H7 (cell line): ENCODE data around the gene DCAF11. TPM values are rescaled to one million over a fixed set of nuclear protein-coding genes. Genes with fewer than 3 reads are reported as not detected.
A peak's percentile ranks its signal among the peaks of the same experiment; 100 is the strongest.

ENCODE experiments used
- DNase-seq: peaks from one replicate; pipeline ENCODE4 v3.0.0; 2012
- H3K27me3 ChIP-seq: 2 replicates; pipeline ENCODE4 v1.6.0; 2011; ENCODE audit warnings: mild to moderate bottlenecking, low read length; ENCODE audit not compliant: control insufficient read depth, insufficient read depth
- H3K36me3 ChIP-seq: replicated peaks from 2 replicates; pipeline ENCODE4 v1.5.1; 2011; ENCODE audit warnings: low read length; ENCODE audit not compliant: control insufficient read depth, insufficient read depth
- H3K4me3 ChIP-seq: 2 replicates; pipeline ENCODE4 v1.5.1; 2011; ENCODE audit warnings: low read depth, mild to moderate bottlenecking, control low read depth, low read length, moderate library complexity; ENCODE audit not compliant: insufficient read depth
- total RNA-seq: library from RNA; depleted of rRNA; stranded (reverse); fragments of >200 nt; shearing (Covaris generic); gene quantifications from 2 replicates; pipeline ENCODE4 v1.2.3, GENCODE V29; 2014

DCAF11 gene
- total RNA-seq, 1 experiment from 2014 or later: 70.4 TPM

DNA sequence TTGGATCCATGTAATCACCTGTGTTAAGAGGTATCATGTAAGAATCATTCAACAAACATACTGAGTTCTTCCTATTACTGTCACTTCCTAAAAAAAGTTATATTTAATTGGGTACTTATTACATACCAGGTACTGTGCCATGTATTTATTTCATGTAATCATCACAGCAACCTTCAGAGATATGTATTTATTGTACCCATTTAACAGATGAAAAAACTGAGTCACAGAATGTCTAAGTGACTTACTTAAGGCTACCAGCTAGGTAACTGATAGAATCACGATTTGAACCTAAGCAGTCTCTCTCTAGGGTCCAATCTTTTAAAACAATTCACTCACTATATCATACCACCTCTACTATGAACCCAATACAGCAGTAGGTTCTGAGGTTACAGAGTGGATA, 29.9 kb downstream of the DCAF11 start:
- H3K36me3 ChIP-seq: peaks cover 17% of the 10 kb centered on the region
- no peak for DNase-seq

DNA sequence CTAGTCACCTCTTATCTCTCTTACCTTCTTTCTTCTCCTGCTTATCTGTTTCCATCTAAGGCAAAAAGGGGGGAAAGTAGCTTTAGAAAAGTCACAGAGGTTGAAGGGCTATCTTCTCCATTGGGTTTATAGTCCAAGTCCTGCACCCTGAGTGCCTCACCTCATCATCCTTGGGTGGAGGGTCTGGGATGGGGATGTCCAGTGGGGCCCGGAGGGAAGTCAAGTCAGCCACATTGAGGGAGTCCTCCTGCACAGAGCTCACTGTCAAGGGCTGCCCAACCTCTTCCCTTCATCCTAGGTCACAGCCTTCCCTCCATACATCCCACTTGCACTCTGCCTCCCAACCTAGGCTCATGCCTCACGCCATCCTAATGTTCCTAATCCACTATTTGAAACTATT, 30.6 kb downstream of the DCAF11 start:
- H3K4me3 ChIP-seq: no peak overlapping the region
- H3K27me3 ChIP-seq: no peaks in the 10 kb centered on the region

More for the DNA sequence above, 29.9 kb downstream of the DCAF11 start:
- no peak overlapping the region for H3K4me3 ChIP-seq
- H3K27me3 ChIP-seq: no peaks in the 10 kb centered on the region

DNA sequence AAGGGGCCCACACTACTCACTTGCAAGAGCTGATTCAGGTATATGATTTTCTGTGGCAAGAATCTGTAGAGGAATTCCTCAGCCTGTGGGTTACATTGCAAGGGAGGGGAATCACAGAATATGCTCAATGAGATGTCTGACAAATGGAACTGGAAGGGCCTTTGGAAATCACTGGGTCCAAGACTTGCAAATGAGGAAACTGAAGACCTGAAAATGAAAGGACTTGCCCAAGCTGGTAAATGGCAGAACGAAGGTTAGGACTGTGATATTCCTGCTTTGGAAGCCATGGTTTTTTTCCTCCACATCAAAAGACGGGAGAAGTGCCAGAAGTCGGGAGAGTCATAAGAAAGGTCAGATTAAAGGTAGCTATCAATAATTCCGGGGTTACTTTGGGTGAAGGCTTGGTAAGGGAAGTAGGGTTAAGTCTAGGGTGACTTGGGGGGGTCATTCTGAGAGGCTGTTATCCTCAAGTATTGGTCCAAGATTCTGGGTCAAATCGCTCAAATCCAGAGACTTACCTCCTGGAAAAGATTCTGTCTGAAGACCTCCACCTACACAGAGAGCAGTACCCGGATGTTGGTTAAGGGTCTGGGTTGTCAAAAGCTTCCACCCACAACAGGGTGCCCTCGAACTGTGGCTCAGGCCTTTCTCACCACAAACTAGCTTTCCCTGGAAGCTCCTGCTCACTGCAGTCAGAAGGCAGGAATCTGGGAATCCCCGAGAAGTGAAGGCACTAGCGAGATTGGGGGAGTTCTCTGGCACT, 31.3 kb downstream of the DCAF11 start:
- H3K27me3 ChIP-seq: no peaks in the 10 kb centered on the region
- DNase-seq: no peak
- peaks cover 23% of the 10 kb centered on the region for H3K36me3 ChIP-seq
- peak overlapping the region; percentile 69 for H3K4me3 ChIP-seq

More for the DNA sequence above, 30.6 kb downstream of the DCAF11 start:
- H3K36me3 ChIP-seq: peaks cover 19% of the 10 kb centered on the region
- DNase-seq: no peak

DNA sequence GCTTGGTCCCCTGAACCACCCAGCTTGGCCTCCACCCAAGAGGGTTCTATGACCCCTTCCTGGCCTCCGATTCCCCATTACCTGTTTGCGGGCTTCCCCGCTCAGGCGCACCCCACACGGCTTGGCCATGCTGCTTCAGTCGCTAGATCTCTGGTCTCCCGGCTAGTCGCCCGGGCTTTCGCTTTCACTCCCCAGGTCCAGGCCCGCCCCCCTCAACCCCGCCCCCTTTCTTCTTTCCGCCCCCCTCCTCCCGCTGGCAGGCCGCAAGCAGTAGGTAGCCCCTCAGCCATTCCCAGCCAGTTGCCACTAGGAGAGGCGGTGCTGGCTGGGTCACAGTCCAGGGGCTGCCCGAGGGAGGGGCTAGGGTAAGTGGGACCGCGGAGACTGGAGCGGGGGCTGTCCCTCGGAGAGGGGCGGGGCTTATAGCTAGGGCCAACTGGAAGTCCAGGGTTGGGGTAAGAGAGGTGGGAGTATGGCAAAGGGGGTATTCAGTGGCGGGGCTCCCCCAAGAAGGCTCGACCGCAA, 31.9 kb downstream of the DCAF11 start, which contains the start of gene PSME2:
TSS of gene PSME2 (minus strand) at position 158 of the 525 bp plus-strand sequence. CDS start at position 129, 29 bp downstream.
- Histone ChIP-seq H3K4me3 (peak within 1 kb of the TSS; percentile 84), H3K36me3 (peaks cover 29% of the 10 kb centered on the region)
- DNase-seq: peak; percentile 99

DNA sequence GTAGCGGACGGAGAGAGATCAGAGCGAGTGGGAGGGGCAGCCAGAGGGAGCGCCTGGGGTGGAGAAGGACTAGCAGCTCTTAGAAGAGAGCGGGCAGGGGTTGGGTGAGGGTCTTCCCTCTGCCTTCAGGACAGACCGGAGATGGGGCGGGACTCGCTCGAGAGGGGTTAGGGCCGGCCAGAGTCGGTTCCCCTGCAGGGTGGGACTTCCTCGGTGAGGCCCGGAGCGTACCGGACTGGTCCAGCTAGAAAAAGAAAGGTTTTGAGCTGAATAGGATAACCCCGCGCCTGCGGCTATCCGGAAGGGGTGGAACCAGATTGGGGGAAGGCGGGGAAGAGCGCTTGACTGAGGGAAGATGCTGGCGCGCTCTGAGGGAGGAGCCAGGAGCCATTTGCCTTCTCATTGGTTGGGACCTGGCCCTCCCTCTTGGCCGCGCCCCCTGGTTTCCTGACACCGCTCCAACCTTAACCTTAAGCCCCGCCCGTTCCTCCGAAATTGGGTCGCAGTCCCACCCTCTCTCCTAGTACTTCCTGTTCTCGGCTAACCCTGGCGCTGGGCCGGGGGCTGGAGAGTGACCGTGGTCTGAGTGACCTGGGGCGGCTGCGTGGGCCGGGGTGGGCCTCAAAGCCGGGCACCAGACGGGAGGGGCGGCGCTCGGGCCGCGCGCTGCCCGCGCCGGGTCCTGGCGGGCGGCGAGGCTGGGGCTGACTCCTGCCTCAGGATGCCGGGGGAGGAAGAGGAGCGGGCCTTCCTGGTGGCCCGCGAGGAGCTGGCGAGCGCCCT, 32.6 kb downstream of the DCAF11 start, which contains the start of gene RNF31:
TSS of gene RNF31 (plus strand) at position 521 of the 783 bp plus-strand sequence. CDS start at position 722, 201 bp downstream.
- DNase-seq: peak; percentile 99
- peak within 1 kb of the TSS; percentile 84 for H3K4me3 ChIP-seq
- peaks cover 34% of the 10 kb centered on the region for H3K36me3 ChIP-seq
- H3K27me3 ChIP-seq: no peaks in the 10 kb centered on the region

More for the DNA sequence above, 31.9 kb downstream of the DCAF11 start, which contains the start of gene PSME2:
- H3K27me3 ChIP-seq: no peaks in the 10 kb centered on the region

DNA sequence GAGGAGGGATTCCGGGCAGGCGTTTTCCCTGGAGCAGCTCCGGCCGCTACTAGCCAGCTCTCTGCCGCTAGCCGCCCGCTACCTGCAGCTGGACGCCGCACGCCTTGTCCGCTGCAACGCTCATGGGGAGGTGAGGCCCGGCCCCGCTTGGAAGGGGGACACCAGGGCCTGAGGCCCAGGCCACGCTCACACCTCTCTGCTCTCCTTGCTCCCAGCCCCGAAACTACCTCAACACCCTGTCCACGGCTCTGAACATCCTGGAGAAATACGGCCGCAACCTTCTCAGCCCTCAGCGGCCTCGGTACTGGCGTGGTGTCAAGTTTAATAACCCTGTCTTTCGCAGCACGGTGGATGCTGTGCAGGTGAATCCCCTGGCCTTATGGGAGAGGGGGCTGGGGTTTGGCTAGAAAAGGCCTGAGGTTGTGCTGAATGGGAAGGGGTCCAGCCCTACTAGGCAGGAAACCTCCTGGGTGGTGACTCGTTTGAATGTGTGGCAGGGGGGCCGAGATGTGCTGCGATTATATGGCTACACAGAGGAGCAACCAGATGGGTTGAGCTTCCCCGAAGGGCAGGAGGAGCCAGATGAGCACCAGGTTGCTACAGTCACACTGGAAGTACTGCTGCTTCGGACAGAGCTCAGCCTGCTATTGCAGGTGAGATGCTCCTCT, 33.3 kb downstream of the DCAF11 start:
- DNase-seq: no peak
- Histone ChIP-seq H3K4me3 (peak overlapping the region; percentile 84), H3K27me3 (no peaks in the 10 kb centered on the region), H3K36me3 (peaks cover 35% of the 10 kb centered on the region)

DNA sequence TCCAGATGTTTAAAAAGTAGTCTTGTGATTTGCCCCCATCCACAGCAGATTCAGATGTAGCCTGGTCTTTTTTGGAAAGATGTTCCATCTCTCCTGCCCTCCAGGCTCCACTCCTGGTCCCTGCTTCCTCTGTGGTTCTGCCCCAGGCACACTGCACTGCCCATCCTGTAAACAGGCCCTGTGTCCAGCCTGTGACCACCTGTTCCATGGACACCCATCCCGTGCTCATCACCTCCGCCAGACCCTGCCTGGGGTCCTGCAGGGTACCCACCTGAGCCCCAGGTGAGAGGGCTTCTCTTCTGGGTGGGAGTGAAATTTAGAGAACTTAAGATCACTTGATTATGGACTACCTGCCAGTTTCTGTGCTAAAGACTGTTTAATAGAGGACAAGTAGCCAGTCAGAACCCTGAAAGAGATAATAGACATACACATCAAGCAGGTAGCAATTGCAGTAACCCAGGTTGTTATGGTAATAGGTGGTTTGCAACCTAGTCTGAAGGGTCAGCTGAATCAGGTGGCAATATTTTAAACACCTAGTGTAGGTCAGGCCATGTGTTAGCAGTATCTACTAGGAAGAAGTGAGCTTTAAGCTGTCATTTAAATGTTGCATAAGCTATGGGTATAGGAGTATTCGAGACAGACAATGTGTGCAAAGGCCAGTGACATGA, 34.9 kb downstream of the DCAF11 start:
- Histone ChIP-seq H3K27me3 (no peaks in the 10 kb centered on the region), H3K4me3 (no peak overlapping the region), H3K36me3 (peaks cover 34% of the 10 kb centered on the region)
- DNase-seq: no peak

DNA sequence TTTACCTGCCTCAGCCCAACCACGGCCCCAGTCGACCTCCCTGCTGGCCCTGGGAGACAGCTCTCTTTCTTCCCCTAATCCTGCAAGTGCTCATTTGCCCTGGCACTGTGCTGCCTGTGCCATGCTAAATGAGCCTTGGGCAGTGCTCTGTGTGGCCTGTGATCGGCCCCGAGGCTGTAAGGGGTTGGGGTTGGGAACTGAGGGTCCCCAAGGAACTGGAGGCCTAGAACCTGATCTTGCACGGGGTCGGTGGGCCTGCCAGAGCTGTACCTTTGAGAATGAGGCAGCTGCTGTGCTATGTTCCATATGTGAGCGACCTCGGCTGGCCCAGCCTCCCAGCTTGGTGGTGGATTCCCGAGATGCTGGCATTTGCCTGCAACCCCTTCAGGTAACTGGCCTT, 35.5 kb downstream of the DCAF11 start:
- Histone ChIP-seq H3K27me3 (no peaks in the 10 kb centered on the region), H3K4me3 (no peak overlapping the region), H3K36me3 (peaks cover 36% of the 10 kb centered on the region)
- DNase-seq: no peak

DNA sequence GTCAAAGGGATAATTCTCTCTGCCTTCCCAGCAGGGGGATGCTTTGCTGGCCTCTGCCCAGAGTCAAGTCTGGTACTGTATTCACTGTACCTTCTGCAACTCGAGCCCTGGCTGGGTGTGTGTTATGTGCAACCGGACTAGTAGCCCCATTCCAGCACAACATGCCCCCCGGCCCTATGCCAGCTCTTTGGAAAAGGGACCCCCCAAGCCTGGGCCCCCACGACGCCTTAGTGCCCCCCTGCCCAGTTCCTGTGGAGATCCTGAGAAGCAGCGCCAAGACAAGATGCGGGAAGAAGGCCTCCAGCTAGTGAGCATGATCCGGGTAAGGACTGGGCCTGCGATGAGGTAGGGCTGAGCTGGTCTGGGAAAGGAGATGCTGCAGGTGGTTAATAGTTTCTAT, 36.0 kb downstream of the DCAF11 start:
- no peak for DNase-seq
- H3K36me3 ChIP-seq: peaks cover 40% of the 10 kb centered on the region

DNA sequence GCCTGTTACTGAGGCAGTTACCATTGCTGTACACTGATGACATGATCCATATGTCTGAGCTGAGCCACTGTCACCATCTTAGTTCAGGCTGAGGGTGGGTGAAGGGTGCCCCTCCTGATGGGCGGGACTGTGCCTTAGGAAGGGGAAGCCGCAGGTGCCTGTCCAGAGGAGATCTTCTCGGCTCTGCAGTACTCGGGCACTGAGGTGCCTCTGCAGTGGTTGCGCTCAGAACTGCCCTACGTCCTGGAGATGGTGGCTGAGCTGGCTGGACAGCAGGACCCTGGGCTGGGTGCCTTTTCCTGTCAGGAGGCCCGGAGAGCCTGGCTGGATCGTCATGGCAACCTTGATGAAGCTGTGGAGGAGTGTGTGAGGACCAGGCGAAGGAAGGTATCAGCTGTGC, 36.4 kb downstream of the DCAF11 start:
- Histone ChIP-seq H3K36me3 (peaks cover 44% of the 10 kb centered on the region), H3K4me3 (no peak overlapping the region), H3K27me3 (no peaks in the 10 kb centered on the region)
- DNase-seq: no peak

More for the DNA sequence above, 36.0 kb downstream of the DCAF11 start:
- no peaks in the 10 kb centered on the region for H3K27me3 ChIP-seq
- H3K4me3 ChIP-seq: no peak overlapping the region

DNA sequence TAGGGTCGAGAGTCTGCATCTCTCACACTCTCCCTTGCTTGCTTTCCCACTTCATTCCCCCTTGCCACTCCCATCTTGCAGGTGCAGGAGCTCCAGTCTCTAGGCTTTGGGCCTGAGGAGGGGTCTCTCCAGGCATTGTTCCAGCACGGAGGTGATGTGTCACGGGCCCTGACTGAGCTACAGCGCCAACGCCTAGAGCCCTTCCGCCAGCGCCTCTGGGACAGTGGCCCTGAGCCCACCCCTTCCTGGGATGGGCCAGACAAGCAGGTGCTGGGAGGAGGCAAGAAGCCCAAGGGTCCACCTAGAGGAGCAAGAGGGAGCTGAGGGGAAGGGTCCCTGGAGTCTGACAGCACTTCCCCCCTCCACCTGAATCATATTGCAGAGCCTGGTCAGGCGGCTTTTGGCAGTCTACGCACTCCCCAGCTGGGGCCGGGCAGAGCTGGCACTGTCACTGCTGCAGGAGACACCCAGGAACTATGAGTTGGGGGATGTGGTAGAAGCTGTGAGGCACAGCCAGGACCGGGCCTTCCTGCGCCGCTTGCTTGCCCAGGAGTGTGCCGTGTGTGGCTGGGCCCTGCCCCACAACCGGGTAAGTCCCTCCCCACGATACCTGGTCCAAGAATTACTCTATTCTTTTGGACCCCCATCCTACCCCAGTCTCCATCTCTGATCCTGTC, 37.0 kb downstream of the DCAF11 start:
- H3K36me3 ChIP-seq: peaks cover 46% of the 10 kb centered on the region
- DNase-seq: no peak
- no peak overlapping the region for H3K4me3 ChIP-seq
- H3K27me3 ChIP-seq: no peaks in the 10 kb centered on the region

DNA sequence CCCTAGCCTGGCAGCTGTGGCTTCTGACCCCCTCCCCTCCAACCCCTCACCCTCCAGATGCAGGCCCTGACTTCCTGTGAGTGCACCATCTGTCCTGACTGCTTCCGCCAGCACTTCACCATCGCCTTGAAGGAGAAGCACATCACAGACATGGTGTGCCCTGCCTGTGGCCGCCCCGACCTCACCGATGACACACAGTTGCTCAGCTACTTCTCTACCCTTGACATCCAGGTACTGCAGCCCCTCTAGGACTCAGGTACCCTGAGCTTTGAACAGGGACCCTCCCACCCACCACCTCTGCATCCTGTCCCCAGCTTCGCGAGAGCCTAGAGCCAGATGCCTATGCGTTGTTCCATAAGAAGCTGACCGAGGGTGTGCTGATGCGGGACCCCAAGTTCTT, 40.5 kb downstream of the DCAF11 start:
- Histone ChIP-seq H3K4me3 (no peak overlapping the region), H3K36me3 (peaks cover 59% of the 10 kb centered on the region)
- no peak for DNase-seq

DNA sequence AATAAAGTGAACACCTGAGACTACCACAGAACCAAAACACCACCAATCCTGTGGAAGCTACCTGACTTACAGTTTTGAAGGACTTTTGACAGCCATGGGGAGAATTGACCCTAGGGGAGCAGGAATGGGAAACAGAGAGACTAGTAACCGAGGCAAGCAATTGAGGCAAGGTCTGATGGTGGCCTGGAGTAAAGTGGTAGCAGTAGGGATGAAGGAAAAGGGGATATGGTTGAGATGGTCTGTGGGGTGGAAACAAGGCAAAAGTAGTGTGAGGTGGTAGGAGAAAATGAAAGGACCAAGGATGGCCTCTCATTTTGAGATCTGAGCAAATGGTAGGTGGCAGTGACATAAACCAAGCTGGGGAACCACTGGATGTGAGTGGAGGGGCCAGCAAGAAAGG, 42.3 kb downstream of the DCAF11 start:
- H3K27me3 ChIP-seq: no peaks in the 10 kb centered on the region
- no peak overlapping the region for H3K4me3 ChIP-seq
- no peak for DNase-seq
- peaks cover 44% of the 10 kb centered on the region for H3K36me3 ChIP-seq

More for the DNA sequence above, 40.5 kb downstream of the DCAF11 start:
- no peaks in the 10 kb centered on the region for H3K27me3 ChIP-seq
